ENCODE data around the gene AMDHD2. TPM values are rescaled to one million over a fixed set of nuclear protein-coding genes. Genes with fewer than 3 reads are reported as not detected.

Gene AMDHD2
- total RNA-seq, 4 donors from 2014 or later, result 30.2 to 115 (median 52.4) TPM

- Histone ChIP-seq H3K4me3 (no peak overlapping the region), H3K9me3 (no peaks in the 10 kb centered on the region), H3K27ac (peak overlapping the region; percentile 2 to 52 (median 48)), H3K36me3 (peaks cover 0 to 6% (median 2%) of the 10 kb centered on the region in 4 donors), H3K4me1 (peaks cover 11 to 32% (median 31%) of the 10 kb centered on the region in 4 donors), H3K27me3 (no peaks in the 10 kb centered on the region)
- TF ChIP-seq EP300 (IDR thresholded peaks at IDR 0.05; ENCODE audit: low read depth) (no peak), CTCF (IDR thresholded peaks at IDR 0.05) (no peak), POLR2A (IDR thresholded peaks at IDR 0.05) (no peak), POLR2AphosphoS5 (IDR thresholded peaks at IDR 0.05) (no peak)
- intact Hi-C loops (cut with DNase I; ENCODE audit: low total_unique reads) (no loop called here), in situ Hi-C loops (cut with MboI; ENCODE audit: low pct_ligation_motif_present in 1 of 4, low pct_unique_long_range_greater_than_20kb in 1 of 4, low sequenced_read_pairs in 3 of 4) (no loop called here)
- 61 to 66% methylated on average over 8 to 9 of the region's 9 CpGs for WGBS, 2 donors (ENCODE audit: low coverage in 1 of 2)
- no peak for DNase-seq
These were observed 4.3 kb downstream of the AMDHD2 start for GRCh38 chr16:2524339-2524938.

DNA sequence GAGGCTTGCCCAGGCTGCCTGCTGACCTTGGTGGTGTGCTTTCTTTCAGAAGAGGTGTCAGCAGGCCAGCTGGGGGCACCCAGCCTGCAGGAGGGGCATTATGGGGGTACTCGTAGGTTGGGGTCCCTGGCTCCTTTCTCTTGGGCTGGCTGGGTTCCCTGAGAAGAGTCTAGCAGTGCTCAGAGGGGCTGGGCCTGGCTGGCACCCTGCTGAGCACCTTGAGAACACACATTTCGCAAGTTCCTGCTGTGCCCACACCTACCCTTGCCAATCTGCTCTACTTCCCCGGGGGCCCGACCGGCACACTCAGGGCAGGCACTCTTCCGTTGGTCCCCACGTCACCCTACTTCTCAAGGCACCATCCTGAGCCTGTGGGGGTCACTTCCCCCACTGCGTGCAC is 6.0 kb downstream of the AMDHD2 start:
- DNase-seq, result no peak
- WGBS, 2 donors (ENCODE audit: low coverage in 1 of 2), result 87% methylated on average over 8 of the region's 8 CpGs; no CpG with 5 or more reads in 1 of the 2 donors
- Histone ChIP-seq H3K9me3 (no peaks in the 10 kb centered on the region), H3K36me3 (peaks cover 0 to 6% (median 2%) of the 10 kb centered on the region in 4 donors), H3K4me1 (peaks cover 5 to 24% (median 22%) of the 10 kb centered on the region in 4 donors), H3K4me3 (no peak overlapping the region), H3K27ac (no peak overlapping the region), H3K27me3 (no peaks in the 10 kb centered on the region)
- intact Hi-C loops (cut with DNase I; ENCODE audit: low total_unique reads), result no loop called here
- in situ Hi-C loops (cut with MboI; ENCODE audit: low pct_ligation_motif_present in 1 of 4, low pct_unique_long_range_greater_than_20kb in 1 of 4, low sequenced_read_pairs in 3 of 4), result no loop called here
- TF ChIP-seq CTCF (IDR thresholded peaks at IDR 0.05) (no peak), POLR2AphosphoS5 (IDR thresholded peaks at IDR 0.05) (no peak), POLR2A (IDR thresholded peaks at IDR 0.05) (no peak), EP300 (IDR thresholded peaks at IDR 0.05; ENCODE audit: low read depth) (no peak)

DNA sequence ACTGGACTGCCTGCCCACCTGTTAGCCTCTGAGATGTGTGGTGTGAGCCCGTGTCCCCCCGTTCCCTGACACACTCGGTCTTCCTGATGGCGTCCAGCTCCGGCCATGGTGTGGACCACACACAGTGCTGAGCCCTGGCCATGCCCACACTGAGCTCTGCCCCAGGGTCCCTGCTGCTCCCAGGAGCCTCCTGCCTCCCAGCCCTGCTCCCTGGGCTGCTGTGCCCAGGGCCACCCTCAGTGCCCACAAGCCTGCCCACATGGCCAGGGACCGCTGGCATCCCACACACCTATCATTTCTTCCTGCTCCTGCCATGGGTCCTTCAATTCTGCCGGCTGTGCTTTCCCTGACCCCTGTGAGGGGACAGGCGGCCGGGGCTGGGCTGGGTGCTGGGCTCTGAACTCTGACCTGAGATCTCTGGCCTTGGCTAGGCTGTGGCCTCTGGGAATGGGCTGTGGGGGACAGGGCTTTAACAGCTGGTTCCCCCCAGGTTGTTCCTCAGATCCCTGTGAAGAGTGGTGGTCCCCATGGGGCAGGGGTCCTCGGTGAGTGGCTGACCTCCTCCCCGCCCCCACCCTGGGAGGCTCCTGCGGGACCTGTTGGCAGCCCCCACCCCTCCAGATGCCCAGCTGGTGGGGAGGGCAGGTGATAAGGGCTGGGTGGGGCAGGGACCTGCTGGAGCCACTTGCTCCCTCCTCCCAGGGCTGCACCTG is 7.1 kb downstream of the AMDHD2 start:
- no peaks in the 10 kb centered on the region for H3K9me3 ChIP-seq
- no peak overlapping the region for H3K4me3 ChIP-seq
- H3K27me3 ChIP-seq, result no peaks in the 10 kb centered on the region
- in situ Hi-C loops (cut with MboI; ENCODE audit: low pct_ligation_motif_present in 1 of 4, low pct_unique_long_range_greater_than_20kb in 1 of 4, low sequenced_read_pairs in 3 of 4), result no loop called here
- intact Hi-C loops (cut with DNase I; ENCODE audit: low total_unique reads), result no loop called here
- H3K4me1 ChIP-seq, result peaks cover 7 to 26% (median 22%) of the 10 kb centered on the region in 4 donors
- no peak overlapping the region for H3K27ac ChIP-seq
- H3K36me3 ChIP-seq, result peaks cover 0 to 6% (median 2%) of the 10 kb centered on the region in 4 donors
- no peak for TF ChIP-seq POLR2A (IDR thresholded peaks at IDR 0.05)
- TF ChIP-seq POLR2AphosphoS5 (IDR thresholded peaks at IDR 0.05), result no peak
- no peak for TF ChIP-seq CTCF (IDR thresholded peaks at IDR 0.05)
- TF ChIP-seq EP300 (IDR thresholded peaks at IDR 0.05; ENCODE audit: low read depth), result no peak
- 81% methylated on average over 11 of the region's 12 CpGs; no CpG with 5 or more reads in 1 of the 2 donors for WGBS, 2 donors (ENCODE audit: low coverage in 1 of 2)
- no peak for DNase-seq

GRCh38 chr16:2527784-2528100 is 7.6 kb downstream of the AMDHD2 start:
- H3K4me1 ChIP-seq, result peaks cover 7 to 30% (median 22%) of the 10 kb centered on the region in 4 donors
- H3K27ac ChIP-seq, result no peak overlapping the region
- TF ChIP-seq POLR2A (IDR thresholded peaks at IDR 0.05) (no peak), EP300 (IDR thresholded peaks at IDR 0.05; ENCODE audit: low read depth) (no peak), POLR2AphosphoS5 (IDR thresholded peaks at IDR 0.05) (no peak), CTCF (IDR thresholded peaks at IDR 0.05) (no peak)
- H3K9me3 ChIP-seq, result no peaks in the 10 kb centered on the region
- 94 to 95% methylated on average over 9 to 17 of the region's 24 CpGs for WGBS, 2 donors (ENCODE audit: low coverage in 1 of 2)
- in situ Hi-C loops (cut with MboI; ENCODE audit: low pct_ligation_motif_present in 1 of 4, low pct_unique_long_range_greater_than_20kb in 1 of 4, low sequenced_read_pairs in 3 of 4), result no loop called here
- peaks cover 0 to 6% (median 2%) of the 10 kb centered on the region in 4 donors for H3K36me3 ChIP-seq
- H3K4me3 ChIP-seq, result no peak overlapping the region
- intact Hi-C loops (cut with DNase I; ENCODE audit: low total_unique reads), result no loop called here
- no peak for DNase-seq
- no peaks in the 10 kb centered on the region for H3K27me3 ChIP-seq
